Measurements from ENCODE around the gene ZBTB16. TPM values are rescaled to one million over a fixed set of nuclear protein-coding genes. Genes with fewer than 3 reads are reported as not detected.

ZBTB16 gene
- total RNA-seq, 1 donor: 23.3 TPM

GRCh38 chr11:114130115-114130576 lies 70.6 kb downstream of the ZBTB16 start:
- peaks cover 37% of the 10 kb centered on the region for H3K4me1 ChIP-seq (ENCODE audit: insufficient read depth, low read length)
- H3K9me3 ChIP-seq (ENCODE audit: low read depth, low read length): no peaks in the 10 kb centered on the region
- H3K4me3 ChIP-seq (ENCODE audit: low read length): no peak overlapping the region
- H3K27me3 ChIP-seq (ENCODE audit: insufficient read depth, low read length): no peaks in the 10 kb centered on the region

GRCh38 chr11:114130629-114131277 lies 71.2 kb downstream of the ZBTB16 start:
- Histone ChIP-seq H3K9me3 (ENCODE audit: low read depth, low read length) (no peaks in the 10 kb centered on the region), H3K4me3 (ENCODE audit: low read length) (no peak overlapping the region), H3K4me1 (ENCODE audit: insufficient read depth, low read length) (peaks cover 43% of the 10 kb centered on the region), H3K27me3 (ENCODE audit: insufficient read depth, low read length) (no peaks in the 10 kb centered on the region)

GRCh38 chr11:114131461-114131864 lies 72.0 kb downstream of the ZBTB16 start:
- Histone ChIP-seq H3K9me3 (ENCODE audit: low read depth, low read length) (no peaks in the 10 kb centered on the region), H3K27me3 (ENCODE audit: insufficient read depth, low read length) (no peaks in the 10 kb centered on the region), H3K4me1 (ENCODE audit: insufficient read depth, low read length) (peaks cover 47% of the 10 kb centered on the region), H3K4me3 (ENCODE audit: low read length) (no peak overlapping the region)

- Histone ChIP-seq H3K9me3 (ENCODE audit: low read depth, low read length) (no peaks in the 10 kb centered on the region), H3K27me3 (ENCODE audit: insufficient read depth, low read length) (no peaks in the 10 kb centered on the region), H3K4me3 (ENCODE audit: low read length) (no peak overlapping the region), H3K4me1 (ENCODE audit: insufficient read depth, low read length) (peaks cover 49% of the 10 kb centered on the region)
These were observed 72.9 kb downstream of the ZBTB16 start for GRCh38 chr11:114132417-114132816.

GRCh38 chr11:114132944-114133394 lies 73.5 kb downstream of the ZBTB16 start:
- Histone ChIP-seq H3K27me3 (ENCODE audit: insufficient read depth, low read length) (no peaks in the 10 kb centered on the region), H3K4me1 (ENCODE audit: insufficient read depth, low read length) (peaks cover 54% of the 10 kb centered on the region), H3K9me3 (ENCODE audit: low read depth, low read length) (no peaks in the 10 kb centered on the region)

GRCh38 chr11:114133548-114134329 lies 74.2 kb downstream of the ZBTB16 start:
- no peaks in the 10 kb centered on the region for H3K27me3 ChIP-seq (ENCODE audit: insufficient read depth, low read length)
- no peaks in the 10 kb centered on the region for H3K9me3 ChIP-seq (ENCODE audit: low read depth, low read length)
- H3K4me1 ChIP-seq (ENCODE audit: insufficient read depth, low read length): peaks cover 62% of the 10 kb centered on the region
- H3K4me3 ChIP-seq (ENCODE audit: low read length): no peak overlapping the region

More at GRCh38 chr11:114132944-114133394, 73.5 kb downstream of the ZBTB16 start:
- H3K4me3 ChIP-seq (ENCODE audit: low read length): no peak overlapping the region

- H3K4me3 ChIP-seq (ENCODE audit: low read length): no peak overlapping the region
- peaks cover 73% of the 10 kb centered on the region for H3K4me1 ChIP-seq (ENCODE audit: insufficient read depth, low read length)
These were observed 75.4 kb downstream of the ZBTB16 start for GRCh38 chr11:114134870-114135269.

GRCh38 chr11:114135737-114136151 lies 76.2 kb downstream of the ZBTB16 start:
- Histone ChIP-seq H3K9me3 (ENCODE audit: low read depth, low read length) (no peaks in the 10 kb centered on the region), H3K4me1 (ENCODE audit: insufficient read depth, low read length) (peaks cover 70% of the 10 kb centered on the region), H3K4me3 (ENCODE audit: low read length) (no peak overlapping the region)

More at GRCh38 chr11:114134870-114135269, 75.4 kb downstream of the ZBTB16 start:
- Histone ChIP-seq H3K27me3 (ENCODE audit: insufficient read depth, low read length) (no peaks in the 10 kb centered on the region), H3K9me3 (ENCODE audit: low read depth, low read length) (no peaks in the 10 kb centered on the region)

GRCh38 chr11:114136686-114137640 lies 77.5 kb downstream of the ZBTB16 start:
- H3K9me3 ChIP-seq (ENCODE audit: low read depth, low read length): no peaks in the 10 kb centered on the region
- peaks cover 62% of the 10 kb centered on the region for H3K4me1 ChIP-seq (ENCODE audit: insufficient read depth, low read length)
- H3K4me3 ChIP-seq (ENCODE audit: low read length): no peak overlapping the region
- H3K27me3 ChIP-seq (ENCODE audit: insufficient read depth, low read length): no peaks in the 10 kb centered on the region

More at GRCh38 chr11:114135737-114136151, 76.2 kb downstream of the ZBTB16 start:
- H3K27me3 ChIP-seq (ENCODE audit: insufficient read depth, low read length): no peaks in the 10 kb centered on the region

- no peaks in the 10 kb centered on the region for H3K9me3 ChIP-seq (ENCODE audit: low read depth, low read length)
- no peak overlapping the region for H3K4me3 ChIP-seq (ENCODE audit: low read length)
- peaks cover 62% of the 10 kb centered on the region for H3K4me1 ChIP-seq (ENCODE audit: insufficient read depth, low read length)
- H3K27me3 ChIP-seq (ENCODE audit: insufficient read depth, low read length): no peaks in the 10 kb centered on the region
These were observed 78.3 kb downstream of the ZBTB16 start for GRCh38 chr11:114137838-114138237.

- H3K4me1 ChIP-seq (ENCODE audit: insufficient read depth, low read length): peaks cover 63% of the 10 kb centered on the region
- no peaks in the 10 kb centered on the region for H3K27me3 ChIP-seq (ENCODE audit: insufficient read depth, low read length)
- H3K4me3 ChIP-seq (ENCODE audit: low read length): no peak overlapping the region
- no peaks in the 10 kb centered on the region for H3K9me3 ChIP-seq (ENCODE audit: low read depth, low read length)
These were observed 78.9 kb downstream of the ZBTB16 start for GRCh38 chr11:114138411-114138810.

GRCh38 chr11:114140826-114141225 lies 81.3 kb downstream of the ZBTB16 start:
- peaks cover 55% of the 10 kb centered on the region for H3K4me1 ChIP-seq (ENCODE audit: insufficient read depth, low read length)
- H3K4me3 ChIP-seq (ENCODE audit: low read length): no peak overlapping the region
- no peaks in the 10 kb centered on the region for H3K9me3 ChIP-seq (ENCODE audit: low read depth, low read length)
- no peaks in the 10 kb centered on the region for H3K27me3 ChIP-seq (ENCODE audit: insufficient read depth, low read length)

- Histone ChIP-seq H3K4me3 (ENCODE audit: low read length) (no peak overlapping the region), H3K9me3 (ENCODE audit: low read depth, low read length) (no peaks in the 10 kb centered on the region), H3K27me3 (ENCODE audit: insufficient read depth, low read length) (no peaks in the 10 kb centered on the region), H3K4me1 (ENCODE audit: insufficient read depth, low read length) (peaks cover 43% of the 10 kb centered on the region)
These were observed 82.5 kb downstream of the ZBTB16 start for GRCh38 chr11:114141863-114142580.

GRCh38 chr11:114142707-114143106 lies 83.2 kb downstream of the ZBTB16 start:
- Histone ChIP-seq H3K27me3 (ENCODE audit: insufficient read depth, low read length) (no peaks in the 10 kb centered on the region), H3K9me3 (ENCODE audit: low read depth, low read length) (no peaks in the 10 kb centered on the region), H3K4me3 (ENCODE audit: low read length) (no peak overlapping the region), H3K4me1 (ENCODE audit: insufficient read depth, low read length) (peaks cover 36% of the 10 kb centered on the region)
